ENCODE measurements around the gene CFAP74.

The CFAP74 gene

GRCh38 chr1:1971017-1971416, 32.6 kb downstream of the CFAP74 start:
- DNase-seq (ENCODE audit: low read depth) = no peak

GRCh38 chr1:1969953-1970716, 33.5 kb downstream of the CFAP74 start:
- DNase-seq (ENCODE audit: low read depth) = no peak

GRCh38 chr1:1969505-1969900, 34.1 kb downstream of the CFAP74 start:
- no peak for DNase-seq (ENCODE audit: low read depth)

- DNase-seq (ENCODE audit: low read depth) = no peak
Observed at GRCh38 chr1:1968767-1969504, 34.6 kb downstream of the CFAP74 start.

- DNase-seq (ENCODE audit: low read depth) = no peak
Observed at GRCh38 chr1:1967879-1968278, 35.7 kb downstream of the CFAP74 start.

- DNase-seq (ENCODE audit: low read depth) = no peak
Observed at GRCh38 chr1:1967151-1967550, 36.4 kb downstream of the CFAP74 start.

DNA sequence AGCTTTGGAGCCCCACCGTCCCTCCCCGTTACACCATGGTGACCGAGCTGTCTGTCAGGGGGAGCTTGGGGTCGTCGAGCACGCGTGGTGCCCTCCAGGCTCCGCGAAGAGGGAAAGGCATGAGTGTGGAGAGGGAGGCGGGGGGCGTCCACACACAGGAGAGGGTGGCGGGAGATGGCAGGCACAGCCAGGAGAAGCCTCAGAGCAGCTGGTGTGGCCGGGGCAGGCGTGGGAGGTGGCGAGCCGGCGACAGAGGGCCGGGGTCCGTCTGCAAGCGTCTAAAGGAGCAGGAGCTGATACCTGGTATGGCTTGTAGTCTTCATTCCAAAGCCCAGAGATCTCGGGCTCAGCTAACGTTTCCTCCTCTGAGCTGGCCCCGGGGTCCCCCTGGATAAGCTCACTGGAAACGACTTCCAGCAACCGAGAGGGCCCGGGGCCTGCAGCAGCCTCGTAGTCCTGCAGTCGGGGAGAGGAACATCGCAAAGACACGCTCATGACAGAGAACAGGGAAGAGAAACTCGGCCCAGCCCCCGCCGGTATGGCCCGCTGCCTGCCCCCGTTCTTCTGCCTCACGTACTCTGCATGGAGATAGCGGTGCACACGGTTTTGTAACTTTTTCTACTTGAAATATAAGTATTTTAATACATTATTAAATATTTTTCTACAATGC, 37.4 kb downstream of the CFAP74 start:
- no peak for DNase-seq (ENCODE audit: low read depth)

DNA sequence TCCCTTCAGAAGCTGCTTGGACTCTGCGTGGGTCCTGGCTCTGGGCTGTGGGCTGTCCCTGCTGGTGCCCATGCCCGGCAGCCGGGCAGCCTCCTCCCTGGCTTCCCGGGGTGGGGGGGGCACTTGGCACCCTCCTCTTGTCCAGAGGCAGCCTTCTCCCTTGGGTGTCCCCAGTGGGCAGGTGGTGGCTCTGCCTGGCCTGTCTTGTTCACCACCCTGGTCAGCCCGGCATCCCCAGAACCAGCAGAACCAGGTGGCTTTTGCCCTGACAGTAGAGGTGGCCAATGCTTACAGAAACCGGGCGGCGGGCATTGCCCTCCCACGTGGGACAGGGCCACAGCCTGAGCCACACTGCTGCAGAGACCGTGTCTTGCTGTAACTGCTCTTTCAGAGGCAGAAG, 38.0 kb downstream of the CFAP74 start:
- no peak for DNase-seq (ENCODE audit: low read depth)

DNA sequence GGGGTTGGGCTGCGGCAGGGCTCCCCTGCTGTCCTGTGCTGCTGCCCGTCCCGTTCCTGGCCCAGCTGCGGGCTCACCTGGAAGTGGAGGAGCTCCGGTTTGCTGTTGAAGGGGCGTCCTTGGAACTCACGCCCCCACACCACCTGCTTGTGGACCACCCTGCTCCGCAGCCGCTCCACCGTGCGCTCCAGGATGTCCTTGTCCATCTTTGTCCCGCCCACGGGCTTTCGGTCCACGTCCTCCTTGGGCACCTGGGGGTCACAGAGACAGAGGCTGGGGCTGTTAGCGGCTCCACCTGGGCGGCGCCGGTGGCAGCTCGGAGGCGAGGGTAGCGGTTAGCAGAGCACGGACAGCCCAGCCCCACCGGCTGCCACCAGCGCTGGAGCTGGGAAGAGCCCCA, 38.8 kb downstream of the CFAP74 start:
- DNase-seq (ENCODE audit: low read depth) = no peak

GRCh38 chr1:1963570-1963969, 40.0 kb downstream of the CFAP74 start:
- no peak for DNase-seq (ENCODE audit: low read depth)

GRCh38 chr1:1962752-1963151, 40.8 kb downstream of the CFAP74 start:
- no peak for DNase-seq (ENCODE audit: low read depth)

DNA sequence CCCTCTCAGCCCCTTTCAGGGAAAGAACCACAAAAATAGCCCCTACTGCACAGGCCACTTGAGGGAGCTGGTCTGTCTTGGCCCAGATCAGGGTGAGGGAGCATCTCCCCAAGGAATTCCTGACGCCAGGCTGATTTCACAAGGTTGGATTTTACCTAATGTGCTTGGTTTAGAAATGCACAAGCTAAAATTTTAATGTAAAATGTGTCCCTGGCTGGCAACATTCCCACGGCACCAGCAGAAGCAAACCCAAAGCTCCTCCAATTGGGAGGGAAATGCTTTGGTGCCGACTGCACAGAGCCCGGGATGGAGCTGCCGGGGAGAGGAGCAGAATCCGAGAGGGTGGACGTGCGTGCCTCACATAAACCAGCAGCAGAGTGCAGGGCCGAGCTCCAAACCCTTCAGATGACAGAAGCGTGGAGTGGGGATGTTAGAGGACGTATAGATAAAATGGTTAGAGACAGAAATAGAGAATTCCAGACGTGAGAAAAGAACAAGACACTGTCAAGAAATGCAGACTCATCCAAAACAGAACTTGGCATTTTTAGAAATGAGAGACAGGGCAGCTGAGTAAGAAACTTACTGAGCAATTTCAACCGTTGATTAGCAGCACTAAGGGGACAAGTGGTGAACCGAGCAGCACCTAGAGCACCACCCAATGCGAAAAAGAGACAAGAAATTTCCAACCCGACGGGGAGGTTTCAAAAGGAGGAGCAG, 42.9 kb downstream of the CFAP74 start:
- DNase-seq (ENCODE audit: low read depth) = no peak

GRCh38 chr1:1959840-1960479, 43.6 kb downstream of the CFAP74 start:
- DNase-seq (ENCODE audit: low read depth) = no peak

- DNase-seq (ENCODE audit: low read depth) = no peak
Observed at GRCh38 chr1:1959459-1959839, 44.1 kb downstream of the CFAP74 start.

GRCh38 chr1:1958071-1958541, 45.5 kb downstream of the CFAP74 start:
- DNase-seq (ENCODE audit: low read depth) = no peak

GRCh38 chr1:1957533-1957961, 46.0 kb downstream of the CFAP74 start:
- DNase-seq (ENCODE audit: low read depth) = no peak

DNA sequence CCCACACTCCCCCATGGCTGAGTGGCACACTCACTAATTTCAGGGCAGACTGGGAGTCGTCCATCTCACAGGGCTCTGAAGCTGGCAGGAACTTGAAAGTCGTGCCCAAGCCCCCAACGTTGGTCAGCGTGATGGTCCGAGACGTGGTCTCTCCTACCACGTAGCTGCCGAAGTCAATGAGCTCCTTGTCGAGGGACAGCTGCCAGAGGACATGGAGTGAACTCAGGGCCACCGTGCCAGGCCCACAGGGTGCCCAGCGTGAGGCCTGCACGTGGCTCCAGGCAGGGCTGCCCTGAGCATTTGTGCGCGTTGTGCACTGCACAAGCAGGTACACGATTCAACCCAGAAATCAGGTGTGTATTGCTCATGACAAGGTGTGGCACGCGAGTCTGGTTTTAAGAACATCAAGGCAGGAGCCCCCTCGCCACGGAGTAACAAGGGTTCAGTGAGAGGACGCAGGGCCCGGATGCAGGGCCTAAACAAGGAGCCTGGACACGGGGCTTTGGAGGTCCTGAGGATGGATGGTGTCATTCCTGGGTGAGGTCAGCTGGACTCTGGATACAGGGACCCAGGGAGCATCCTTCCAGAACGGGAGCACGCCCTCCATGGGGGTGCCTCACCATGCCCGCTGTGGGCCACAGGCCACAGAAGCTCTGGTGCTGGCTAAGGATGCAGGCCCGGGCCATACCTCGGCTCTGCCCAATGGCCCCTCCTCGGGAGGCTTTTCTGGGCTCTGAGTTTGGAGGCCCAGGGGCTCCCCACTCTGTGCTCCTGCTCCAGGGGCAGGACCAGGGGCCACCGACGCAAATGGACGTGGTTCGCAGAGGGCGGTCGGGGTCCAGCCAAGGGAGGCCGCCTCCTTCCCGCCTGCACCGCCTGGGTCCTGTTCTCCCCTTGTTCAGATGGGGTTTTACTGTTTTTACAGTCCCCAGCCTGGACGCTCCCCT, 46.7 kb downstream of the CFAP74 start:
- no peak for DNase-seq (ENCODE audit: low read depth)

DNA sequence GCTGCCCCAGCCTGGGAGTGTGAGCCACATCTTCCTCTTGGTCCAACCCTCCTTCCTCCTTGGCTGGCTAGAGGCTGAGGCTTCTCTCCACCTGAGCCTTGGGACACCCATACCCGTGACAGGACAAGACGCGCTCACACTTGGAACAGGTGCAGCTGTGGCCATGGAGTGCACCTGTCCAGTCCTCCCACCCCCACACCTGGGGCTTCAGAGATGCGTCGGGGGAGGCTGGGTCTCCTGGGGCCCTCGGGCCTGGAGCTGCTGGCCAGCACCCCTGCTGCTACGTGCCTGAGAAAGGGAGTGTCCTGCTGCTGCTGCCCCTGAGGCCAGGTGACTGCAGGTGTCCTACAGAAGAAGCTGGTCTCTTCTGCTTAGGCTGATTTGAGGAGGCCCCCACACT, 47.5 kb downstream of the CFAP74 start:
- no peak for DNase-seq (ENCODE audit: low read depth)

DNA sequence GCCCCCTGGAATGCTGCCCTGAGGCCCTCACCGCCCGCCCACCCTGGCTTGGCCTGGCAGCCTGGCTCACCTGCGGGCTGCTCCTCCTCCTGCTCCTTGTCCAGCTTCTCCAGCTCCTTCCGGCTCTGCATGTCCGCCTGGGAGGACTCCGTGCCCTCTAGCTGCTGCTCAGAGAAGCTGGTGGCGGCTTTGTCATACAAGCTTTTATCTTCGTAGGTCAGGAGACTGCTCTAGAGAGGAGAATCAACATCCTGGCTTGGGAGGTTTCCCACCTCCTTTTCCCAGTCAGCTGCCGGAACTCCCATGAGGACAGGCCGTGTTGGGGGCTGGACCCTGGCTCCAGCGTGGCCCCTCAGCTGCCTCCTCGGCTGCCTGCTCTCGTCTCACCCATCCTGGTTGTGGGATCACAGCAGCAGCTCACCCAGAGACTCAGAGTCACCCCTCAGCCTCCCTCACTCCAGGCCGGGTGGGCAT, 47.9 kb downstream of the CFAP74 start:
- DNase-seq (ENCODE audit: low read depth) = no peak

GRCh38 chr1:1954831-1955441, 48.6 kb downstream of the CFAP74 start:
- no peak for DNase-seq (ENCODE audit: low read depth)
